HepG2 (cell line): Measurements from ENCODE around the gene ADAMTS17. TPM values are rescaled to one million over a fixed set of nuclear protein-coding genes. Genes with fewer than 3 reads are reported as not detected.

Experiments
- HES4 ChIP-seq: sonication (generic); formaldehyde crosslinking; IDR thresholded peaks from 2 replicates; pipeline ENCODE4 v1.9.0; 2021; ENCODE audit warnings: mild to moderate bottlenecking, missing genetic modification reagents, borderline replicate concordance
- HOXD1 ChIP-seq: sonication (generic); formaldehyde crosslinking; IDR thresholded peaks from 2 replicates; pipeline ENCODE4 v1.5.0; 2020; ENCODE audit warnings: missing genetic modification reagents
- IRF2 ChIP-seq: IDR thresholded peaks from 2 replicates; pipeline ENCODE4 v1.6.1; 2018; ENCODE audit warnings: missing genetic modification reagents, missing compliant biosample characterization
- KAT7 ChIP-seq: IDR thresholded peaks from 2 replicates; pipeline ENCODE4 v1.6.1; 2018; ENCODE audit warnings: borderline replicate concordance, missing compliant biosample characterization
- KLF6 ChIP-seq: IDR thresholded peaks from 2 replicates; pipeline ENCODE4 v1.8.0; 2016; ENCODE audit warnings: missing biosample characterization, missing genetic modification reagents
- MEIS2 ChIP-seq: sonication (generic); formaldehyde crosslinking; IDR thresholded peaks from 2 replicates; pipeline ENCODE4 v1.9.0; 2021; ENCODE audit warnings: mild to moderate bottlenecking, missing genetic modification reagents
- NFE2L2 ChIP-seq: fragments of 150-350 bp; IDR thresholded peaks from 2 replicates; pipeline ENCODE4 v1.6.1; 2014; ENCODE audit warnings: low read length
- NR2F2 ChIP-seq: IDR thresholded peaks from 2 replicates; pipeline ENCODE4 v1.6.1; 2012; ENCODE audit warnings: low read depth, inconsistent platforms, borderline replicate concordance
- ONECUT2 ChIP-seq: sonication (generic); formaldehyde crosslinking; IDR thresholded peaks from 2 replicates; pipeline ENCODE4 v1.4.0; 2020; ENCODE audit warnings: missing genetic modification reagents
- ZBTB21 ChIP-seq: sonication (generic); formaldehyde crosslinking; IDR thresholded peaks from 2 replicates; pipeline ENCODE4 v1.4.0; 2020; ENCODE audit warnings: missing genetic modification reagents
- ZFP37 ChIP-seq: sonication (generic); formaldehyde crosslinking; IDR thresholded peaks from 2 replicates; pipeline ENCODE4 v1.4.0; 2020; ENCODE audit warnings: missing genetic modification reagents, borderline replicate concordance
- ZMYM4 ChIP-seq: sonication (generic); formaldehyde crosslinking; IDR thresholded peaks from 2 replicates; pipeline ENCODE4 v1.8.1; 2023; ENCODE audit warnings: mild to moderate bottlenecking, missing genetic modification reagents
- ZNF615 ChIP-seq: sonication (generic); formaldehyde crosslinking; IDR thresholded peaks from 2 replicates; pipeline ENCODE4 v1.5.0; 2020; ENCODE audit warnings: mild to moderate bottlenecking, missing genetic modification reagents, borderline replicate concordance
- ZNF720 ChIP-seq: sonication (generic); formaldehyde crosslinking; IDR thresholded peaks from 2 replicates; pipeline ENCODE4 v1.4.0; 2020; ENCODE audit warnings: missing genetic modification reagents
- ZNF772 ChIP-seq: sonication (generic); formaldehyde crosslinking; IDR thresholded peaks from 2 replicates; pipeline ENCODE4 v1.5.0; 2020; ENCODE audit warnings: mild to moderate bottlenecking, missing genetic modification reagents
- ZNF776 ChIP-seq: sonication (generic); formaldehyde crosslinking; IDR thresholded peaks from 2 replicates; pipeline ENCODE4 v1.4.0; 2020; ENCODE audit warnings: mild to moderate bottlenecking, missing genetic modification reagents
- ZZZ3 ChIP-seq: sonication (generic); formaldehyde crosslinking; IDR thresholded peaks from 2 replicates; pipeline ENCODE4 v1.4.0; 2020; ENCODE audit warnings: missing genetic modification reagents, mild to moderate bottlenecking, borderline replicate concordance
- polyA plus RNA-seq, 8 experiments: library from polyadenylated mRNA; depleted of rRNA in 3 of 8; stranded (reverse) in 7 of 8; unstranded in 1 of 8; fragments of >200 nt; fragmentation: Illumina TruSeq in 4 of 8; extraction: Trizol in 4 of 8; gene quantifications; 2 replicates each; pipeline versions ENCODE4 v1.2.1 to v1.2.3, GENCODE V29; 2011 to 2016; ENCODE audit warnings: low read depth in 4 of 8, missing spikeins in 1 of 8, mixed read lengths in 1 of 8; ENCODE audit not compliant: insufficient read depth in 1 of 8
- total RNA-seq, 5 experiments: library from RNA; depleted of rRNA; stranded (reverse); fragments of >200 nt; fragmentation: Illumina TruSeq; extraction: Trizol; gene quantifications; 2 replicates each; pipeline ENCODE4 v1.2.3, GENCODE V29; 2016; ENCODE audit warnings: low read depth in 1 of 5
- TF ChIP-seq, protein P1 (sequence below): sonication (generic); formaldehyde crosslinking; IDR thresholded peaks from 2 replicates; pipeline ENCODE4 v1.5.1; 2020; ENCODE audit warnings: mild to moderate bottlenecking, missing genetic modification reagents, moderate library complexity
- TF ChIP-seq, protein P2 (sequence below): IDR thresholded peaks from 2 replicates; pipeline ENCODE4 v1.6.1; 2016; ENCODE audit warnings: mild to moderate bottlenecking, missing biosample characterization, missing genetic modification reagents
- TF ChIP-seq, protein P3 (sequence below): sonication (generic); formaldehyde crosslinking; IDR thresholded peaks from 2 replicates; pipeline ENCODE4 v1.5.0; 2020; ENCODE audit warnings: mild to moderate bottlenecking, missing genetic modification reagents, moderate library complexity
- TF ChIP-seq, protein P4 (sequence below): sonication (generic); formaldehyde crosslinking; IDR thresholded peaks from 2 replicates; pipeline ENCODE4 v1.4.0; 2020; ENCODE audit warnings: missing genetic modification reagents

ADAMTS17 gene
- total and polyA plus RNA-seq, 2 of the 13 experiments (the other 11 are each of a cell fraction or from before 2014, with no cell fraction given): 0.02 to 0.04 TPM

DNA sequence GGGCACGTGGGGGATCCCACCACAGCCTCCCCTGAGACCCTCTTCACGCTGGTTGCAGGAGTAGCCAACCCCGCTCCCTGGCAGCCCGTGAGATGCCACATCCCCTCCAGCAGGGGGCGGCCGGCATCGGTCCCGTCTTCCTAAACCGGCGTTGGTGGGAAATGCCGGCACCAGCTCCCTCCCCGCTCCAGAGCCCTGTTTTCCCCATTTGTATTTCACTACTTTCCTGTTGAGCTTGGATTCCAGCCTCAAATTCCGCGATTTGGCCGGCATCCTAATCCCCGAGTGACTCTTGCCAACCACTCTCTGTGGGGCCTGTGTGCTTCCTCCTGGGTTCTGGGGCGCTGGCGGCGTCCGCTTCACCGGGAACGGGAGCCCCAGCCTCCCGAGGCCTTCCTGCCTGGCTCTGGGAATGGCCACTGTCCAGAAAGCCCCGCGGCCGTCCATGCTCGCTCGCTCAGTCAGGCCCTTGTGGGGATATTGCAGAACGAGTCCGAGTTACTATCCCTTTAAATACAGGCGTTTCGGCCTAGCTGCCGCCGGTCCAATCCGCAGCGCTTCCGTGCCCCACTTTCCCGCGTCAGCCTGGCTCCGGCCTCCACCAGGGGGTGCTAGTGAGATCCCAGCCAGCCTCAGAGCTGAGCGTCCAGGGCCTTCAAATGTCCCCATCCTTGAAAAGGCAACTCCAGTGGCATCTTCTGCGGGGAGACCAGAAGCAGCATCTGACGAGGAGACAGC lies 8.1 kb upstream of the ADAMTS17 start (continued):
- TF ChIP-seq, protein P1, sequence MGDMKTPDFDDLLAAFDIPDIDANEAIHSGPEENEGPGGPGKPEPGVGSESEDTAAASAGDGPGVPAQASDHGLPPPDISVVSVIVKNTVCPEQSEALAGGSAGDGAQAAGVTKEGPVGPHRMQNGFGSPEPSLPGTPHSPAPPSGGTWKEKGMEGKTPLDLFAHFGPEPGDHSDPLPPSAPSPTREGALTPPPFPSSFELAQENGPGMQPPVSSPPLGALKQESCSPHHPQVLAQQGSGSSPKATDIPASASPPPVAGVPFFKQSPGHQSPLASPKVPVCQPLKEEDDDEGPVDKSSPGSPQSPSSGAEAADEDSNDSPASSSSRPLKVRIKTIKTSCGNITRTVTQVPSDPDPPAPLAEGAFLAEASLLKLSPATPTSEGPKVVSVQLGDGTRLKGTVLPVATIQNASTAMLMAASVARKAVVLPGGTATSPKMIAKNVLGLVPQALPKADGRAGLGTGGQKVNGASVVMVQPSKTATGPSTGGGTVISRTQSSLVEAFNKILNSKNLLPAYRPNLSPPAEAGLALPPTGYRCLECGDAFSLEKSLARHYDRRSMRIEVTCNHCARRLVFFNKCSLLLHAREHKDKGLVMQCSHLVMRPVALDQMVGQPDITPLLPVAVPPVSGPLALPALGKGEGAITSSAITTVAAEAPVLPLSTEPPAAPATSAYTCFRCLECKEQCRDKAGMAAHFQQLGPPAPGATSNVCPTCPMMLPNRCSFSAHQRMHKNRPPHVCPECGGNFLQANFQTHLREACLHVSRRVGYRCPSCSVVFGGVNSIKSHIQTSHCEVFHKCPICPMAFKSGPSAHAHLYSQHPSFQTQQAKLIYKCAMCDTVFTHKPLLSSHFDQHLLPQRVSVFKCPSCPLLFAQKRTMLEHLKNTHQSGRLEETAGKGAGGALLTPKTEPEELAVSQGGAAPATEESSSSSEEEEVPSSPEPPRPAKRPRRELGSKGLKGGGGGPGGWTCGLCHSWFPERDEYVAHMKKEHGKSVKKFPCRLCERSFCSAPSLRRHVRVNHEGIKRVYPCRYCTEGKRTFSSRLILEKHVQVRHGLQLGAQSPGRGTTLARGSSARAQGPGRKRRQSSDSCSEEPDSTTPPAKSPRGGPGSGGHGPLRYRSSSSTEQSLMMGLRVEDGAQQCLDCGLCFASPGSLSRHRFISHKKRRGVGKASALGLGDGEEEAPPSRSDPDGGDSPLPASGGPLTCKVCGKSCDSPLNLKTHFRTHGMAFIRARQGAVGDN: peak; percentile 78
- TF ChIP-seq NFE2L2: no peak
- TF ChIP-seq, protein P2, sequence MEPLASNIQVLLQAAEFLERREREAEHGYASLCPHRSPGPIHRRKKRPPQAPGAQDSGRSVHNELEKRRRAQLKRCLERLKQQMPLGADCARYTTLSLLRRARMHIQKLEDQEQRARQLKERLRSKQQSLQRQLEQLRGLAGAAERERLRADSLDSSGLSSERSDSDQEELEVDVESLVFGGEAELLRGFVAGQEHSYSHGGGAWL: 0 out of 2 replicates have a peak, but pooled peaks have one; percentile 19
- TF ChIP-seq ZBTB21 (CRISPR knock-in tag): no peak
- TF ChIP-seq KLF6 (CRISPR knock-in tag): 0 out of 2 replicates have a peak, but pooled peaks have one; percentile 18
- TF ChIP-seq, protein P3, sequence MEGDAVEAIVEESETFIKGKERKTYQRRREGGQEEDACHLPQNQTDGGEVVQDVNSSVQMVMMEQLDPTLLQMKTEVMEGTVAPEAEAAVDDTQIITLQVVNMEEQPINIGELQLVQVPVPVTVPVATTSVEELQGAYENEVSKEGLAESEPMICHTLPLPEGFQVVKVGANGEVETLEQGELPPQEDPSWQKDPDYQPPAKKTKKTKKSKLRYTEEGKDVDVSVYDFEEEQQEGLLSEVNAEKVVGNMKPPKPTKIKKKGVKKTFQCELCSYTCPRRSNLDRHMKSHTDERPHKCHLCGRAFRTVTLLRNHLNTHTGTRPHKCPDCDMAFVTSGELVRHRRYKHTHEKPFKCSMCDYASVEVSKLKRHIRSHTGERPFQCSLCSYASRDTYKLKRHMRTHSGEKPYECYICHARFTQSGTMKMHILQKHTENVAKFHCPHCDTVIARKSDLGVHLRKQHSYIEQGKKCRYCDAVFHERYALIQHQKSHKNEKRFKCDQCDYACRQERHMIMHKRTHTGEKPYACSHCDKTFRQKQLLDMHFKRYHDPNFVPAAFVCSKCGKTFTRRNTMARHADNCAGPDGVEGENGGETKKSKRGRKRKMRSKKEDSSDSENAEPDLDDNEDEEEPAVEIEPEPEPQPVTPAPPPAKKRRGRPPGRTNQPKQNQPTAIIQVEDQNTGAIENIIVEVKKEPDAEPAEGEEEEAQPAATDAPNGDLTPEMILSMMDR: peak; percentile 90
- TF ChIP-seq KAT7 (CRISPR knock-in tag): peak; percentile 75; the same call in 1 of the 2 replicates
- no peak for TF ChIP-seq ZNF720 (CRISPR knock-in tag)
- no peak for TF ChIP-seq ZFP37
- TF ChIP-seq HOXD1 (CRISPR knock-in tag): peak; percentile 78
- no peak for TF ChIP-seq ZZZ3 (CRISPR knock-in tag)
- no peak for TF ChIP-seq ONECUT2 (CRISPR knock-in tag)
- TF ChIP-seq HES4: no peak
- peak; percentile 51; the same call in 1 of the 2 replicates for TF ChIP-seq ZNF776 (CRISPR knock-in tag)
- TF ChIP-seq ZMYM4 (CRISPR knock-in tag): 0 out of 2 replicates have a peak, but pooled peaks have one; percentile 54
- TF ChIP-seq MEIS2: no peak
- no peak for TF ChIP-seq IRF2 (CRISPR knock-in tag)
- TF ChIP-seq ZNF772 (CRISPR knock-in tag): no peak
- no peak for TF ChIP-seq ZNF615
- TF ChIP-seq, protein P4, sequence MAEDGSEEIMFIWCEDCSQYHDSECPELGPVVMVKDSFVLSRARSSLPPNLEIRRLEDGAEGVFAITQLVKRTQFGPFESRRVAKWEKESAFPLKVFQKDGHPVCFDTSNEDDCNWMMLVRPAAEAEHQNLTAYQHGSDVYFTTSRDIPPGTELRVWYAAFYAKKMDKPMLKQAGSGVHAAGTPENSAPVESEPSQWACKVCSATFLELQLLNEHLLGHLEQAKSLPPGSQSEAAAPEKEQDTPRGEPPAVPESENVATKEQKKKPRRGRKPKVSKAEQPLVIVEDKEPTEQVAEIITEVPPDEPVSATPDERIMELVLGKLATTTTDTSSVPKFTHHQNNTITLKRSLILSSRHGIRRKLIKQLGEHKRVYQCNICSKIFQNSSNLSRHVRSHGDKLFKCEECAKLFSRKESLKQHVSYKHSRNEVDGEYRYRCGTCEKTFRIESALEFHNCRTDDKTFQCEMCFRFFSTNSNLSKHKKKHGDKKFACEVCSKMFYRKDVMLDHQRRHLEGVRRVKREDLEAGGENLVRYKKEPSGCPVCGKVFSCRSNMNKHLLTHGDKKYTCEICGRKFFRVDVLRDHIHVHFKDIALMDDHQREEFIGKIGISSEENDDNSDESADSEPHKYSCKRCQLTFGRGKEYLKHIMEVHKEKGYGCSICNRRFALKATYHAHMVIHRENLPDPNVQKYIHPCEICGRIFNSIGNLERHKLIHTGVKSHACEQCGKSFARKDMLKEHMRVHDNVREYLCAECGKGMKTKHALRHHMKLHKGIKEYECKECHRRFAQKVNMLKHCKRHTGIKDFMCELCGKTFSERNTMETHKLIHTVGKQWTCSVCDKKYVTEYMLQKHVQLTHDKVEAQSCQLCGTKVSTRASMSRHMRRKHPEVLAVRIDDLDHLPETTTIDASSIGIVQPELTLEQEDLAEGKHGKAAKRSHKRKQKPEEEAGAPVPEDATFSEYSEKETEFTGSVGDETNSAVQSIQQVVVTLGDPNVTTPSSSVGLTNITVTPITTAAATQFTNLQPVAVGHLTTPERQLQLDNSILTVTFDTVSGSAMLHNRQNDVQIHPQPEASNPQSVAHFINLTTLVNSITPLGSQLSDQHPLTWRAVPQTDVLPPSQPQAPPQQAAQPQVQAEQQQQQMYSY: peak; percentile 69; the same call in 1 of the 2 replicates
- TF ChIP-seq NR2F2: no peak
